Type B pancreatic cell (in vitro differentiated cells): Measurements from ENCODE around the gene NDUFAF8. TPM values are rescaled to one million over a fixed set of nuclear protein-coding genes. Genes with fewer than 3 reads are reported as not detected.
A peak's percentile ranks its signal among the peaks of the same experiment; 100 is the strongest.

Source experiments
- DNase-seq: peaks from one replicate; pipeline ENCODE4 v3.0.0; 2021; ENCODE audit warnings: mixed read lengths; ENCODE audit not compliant: unreplicated experiment; ENCODE audit errors: extremely low spot score
- H3K27ac Mint-ChIP-seq: 2 replicates; pipeline ENCODE4 v1.8.0; 2021; ENCODE audit warnings: mild to moderate bottlenecking, mixed read lengths
- H3K27me3 Mint-ChIP-seq: 2 replicates; pipeline ENCODE4 v1.8.0; 2021; ENCODE audit warnings: mixed read lengths
- H3K36me3 Mint-ChIP-seq: 2 replicates; pipeline ENCODE4 v1.8.0; 2021; ENCODE audit warnings: mixed read lengths
- H3K4me1 Mint-ChIP-seq: one replicate; pipeline ENCODE4 v1.8.0; 2021; ENCODE audit warnings: mixed read lengths; ENCODE audit not compliant: unreplicated experiment
- H3K4me3 Mint-ChIP-seq: 2 replicates; pipeline ENCODE4 v1.8.0; 2021; ENCODE audit warnings: mild to moderate bottlenecking, mixed read lengths
- H3K9me3 Mint-ChIP-seq: 2 replicates; pipeline ENCODE4 v1.8.0; 2021; ENCODE audit warnings: mixed read lengths
- CTCF ChIP-seq: fragments of 200-600 bp; sonication (generic); conservative IDR thresholded peaks from 2 replicates; pipeline ENCODE4 v1.5.0; 2021; ENCODE audit warnings: antibody characterized with exemption, mild to moderate bottlenecking
- total RNA-seq: library from RNA; stranded (reverse); gene quantifications from 2 replicates; pipeline ENCODE4 v1.2.1, GENCODE V29; 2021; ENCODE audit warnings: low replicate concordance

NDUFAF8 gene
- total RNA-seq, 1 donor from 2014 or later = 56.9 TPM

DNA sequence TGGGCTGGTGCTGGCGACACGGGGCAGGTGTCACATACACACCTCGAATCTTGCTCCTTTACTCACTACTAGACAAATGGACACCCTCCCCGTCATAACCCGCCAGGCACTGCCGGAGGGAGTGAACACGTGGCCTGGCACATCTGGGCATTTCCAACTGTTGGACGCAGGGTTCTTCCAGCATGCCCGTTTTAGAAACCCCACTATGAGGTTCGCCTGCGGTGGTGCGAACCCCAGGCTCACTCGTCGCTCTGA is 9.5 kb upstream of the NDUFAF8 start:
- Mint-ChIP-seq H3K4me3 (no peak overlapping the region), H3K27ac (no peak overlapping the region), H3K9me3 (no peaks in the 10 kb centered on the region), H3K4me1 (peaks cover under 1% of the 10 kb centered on the region), H3K36me3 (peaks cover 14% of the 10 kb centered on the region), H3K27me3 (no peaks in the 10 kb centered on the region)
- no peak for TF ChIP-seq CTCF
- no peak for DNase-seq

DNA sequence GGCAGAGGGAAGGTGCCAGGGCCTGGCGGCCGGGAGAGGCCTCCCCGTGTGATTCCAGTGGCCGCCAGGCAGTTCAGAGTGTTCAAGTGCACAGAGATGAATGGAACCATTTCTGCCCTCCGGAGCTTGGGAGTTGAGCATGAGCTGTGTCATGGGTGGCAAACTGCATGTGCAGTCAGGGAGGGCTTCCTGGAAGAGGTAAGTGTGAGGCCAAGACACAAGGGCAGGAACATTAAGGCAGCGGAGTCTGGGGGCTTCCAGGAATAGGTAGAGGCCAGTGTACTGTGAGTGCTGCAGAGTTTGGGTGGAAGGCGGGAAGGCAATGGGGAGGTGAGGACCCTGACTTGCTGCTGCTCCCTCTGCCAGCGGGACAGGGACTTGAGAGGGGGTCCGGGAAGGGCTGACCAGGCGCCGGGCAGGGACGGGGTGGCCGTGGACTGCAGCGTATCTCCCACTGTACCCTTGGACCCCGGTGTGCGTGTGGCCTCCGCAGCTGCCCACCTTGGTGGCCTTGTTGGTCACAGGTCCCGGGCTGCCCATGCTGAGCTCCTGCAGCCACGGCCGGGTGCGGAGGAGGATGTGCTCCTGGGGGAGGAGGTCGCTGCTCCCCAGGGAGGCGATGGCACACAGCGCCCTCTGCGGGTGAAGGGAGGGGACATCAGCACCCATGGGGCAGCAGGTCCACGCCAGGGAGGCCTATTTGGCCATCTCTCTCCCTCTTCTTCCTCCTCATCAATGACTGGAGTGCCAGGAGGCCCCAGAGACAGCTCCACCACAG is 8.9 kb upstream of the NDUFAF8 start:
- H3K4me3 Mint-ChIP-seq = no peak overlapping the region
- peak; percentile 53 for TF ChIP-seq CTCF
- DNase-seq = no peak
- H3K9me3 Mint-ChIP-seq = no peaks in the 10 kb centered on the region
- peaks cover 7% of the 10 kb centered on the region for H3K4me1 Mint-ChIP-seq
- H3K27ac Mint-ChIP-seq = no peak overlapping the region
- H3K27me3 Mint-ChIP-seq = no peaks in the 10 kb centered on the region
- peaks cover 14% of the 10 kb centered on the region for H3K36me3 Mint-ChIP-seq

DNA sequence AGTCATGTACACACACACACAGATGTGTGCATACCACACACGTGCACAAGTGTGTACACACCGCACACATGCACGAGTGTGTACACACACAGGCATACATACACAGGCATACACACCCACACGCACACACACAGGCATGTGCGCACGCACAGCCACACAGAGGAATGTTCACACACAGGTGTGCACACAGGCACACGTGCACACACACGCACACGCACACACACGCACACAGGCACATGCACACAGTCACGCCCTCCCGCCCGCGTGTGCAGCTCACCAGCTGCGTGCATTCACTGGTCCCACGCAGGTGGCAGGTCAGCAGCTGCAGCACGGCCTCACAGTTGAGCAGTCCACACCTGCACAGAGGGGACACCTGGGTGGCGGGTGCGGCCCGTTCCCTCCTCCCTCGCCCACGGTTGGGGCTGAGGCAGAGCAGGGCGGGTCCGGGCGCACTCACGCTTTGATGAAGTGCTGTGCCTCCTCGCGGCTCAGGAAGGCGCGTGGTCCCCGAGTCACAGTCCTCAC is 7.9 kb upstream of the NDUFAF8 start:
- Mint-ChIP-seq H3K27ac (no peak overlapping the region), H3K9me3 (no peaks in the 10 kb centered on the region), H3K36me3 (peaks cover 14% of the 10 kb centered on the region), H3K4me3 (no peak overlapping the region), H3K27me3 (no peaks in the 10 kb centered on the region), H3K4me1 (peaks cover 7% of the 10 kb centered on the region)
- no peak for TF ChIP-seq CTCF
- DNase-seq = no peak

GRCh38 chr17:81231766-81232581 is 7.1 kb upstream of the NDUFAF8 start:
- DNase-seq = no peak
- H3K4me3 Mint-ChIP-seq = no peak overlapping the region
- peaks cover 14% of the 10 kb centered on the region for H3K36me3 Mint-ChIP-seq
- no peak overlapping the region for H3K27ac Mint-ChIP-seq
- H3K4me1 Mint-ChIP-seq = peaks cover 7% of the 10 kb centered on the region
- TF ChIP-seq CTCF = no peak
- H3K27me3 Mint-ChIP-seq = no peaks in the 10 kb centered on the region
- no peaks in the 10 kb centered on the region for H3K9me3 Mint-ChIP-seq

DNA sequence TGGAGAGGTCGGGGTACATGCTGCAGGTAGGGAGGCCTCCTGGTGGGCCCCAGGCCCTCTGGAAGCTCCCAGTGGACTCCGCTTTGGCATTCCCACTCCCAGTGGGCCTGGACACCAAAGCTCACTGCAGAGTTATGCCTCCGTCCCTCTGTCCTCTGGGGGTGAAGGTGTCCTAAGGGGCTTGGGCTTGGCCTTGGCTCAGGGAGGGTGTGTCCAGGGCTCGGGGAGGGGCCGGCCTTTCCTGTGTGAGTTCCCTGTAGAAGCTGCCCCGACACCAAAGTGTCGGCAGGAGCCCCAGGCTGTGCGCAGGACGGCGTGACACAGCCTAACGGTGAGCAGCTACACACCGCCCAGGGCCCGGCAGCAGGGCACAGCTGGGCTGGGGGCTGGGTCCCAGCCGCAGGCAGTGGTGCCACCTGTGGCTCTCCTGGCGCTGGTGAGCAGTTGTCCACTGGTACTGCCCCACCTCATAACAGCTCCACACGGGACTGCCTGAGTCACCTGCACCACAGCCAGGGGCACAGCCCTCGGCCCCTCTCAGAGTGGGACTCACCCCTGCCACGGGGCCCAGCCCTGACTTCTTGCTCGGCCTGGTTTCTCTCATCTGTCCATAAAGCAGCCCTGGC is 6.4 kb upstream of the NDUFAF8 start:
- H3K27ac Mint-ChIP-seq = no peak overlapping the region
- H3K9me3 Mint-ChIP-seq = no peaks in the 10 kb centered on the region
- H3K36me3 Mint-ChIP-seq = peaks cover 10% of the 10 kb centered on the region
- H3K4me1 Mint-ChIP-seq = peaks cover 8% of the 10 kb centered on the region
- H3K27me3 Mint-ChIP-seq = no peaks in the 10 kb centered on the region
- no peak for DNase-seq
- H3K4me3 Mint-ChIP-seq = no peak overlapping the region
- TF ChIP-seq CTCF = no peak
